Hematopoietic multipotent progenitor cell treated with erythropoietin and hydrocortisone succinate and interleukin-3 and kit ligand, for 17 days (in vitro differentiated cells): ENCODE results near the gene INPP5A.
"Not testable (repeated sequence)": the region's sequence is repeated elsewhere in the genome, so short reads cannot be mapped to it uniquely, and the experiment has no call there.

Source experiments
- DNase-seq: peaks from one replicate; pipeline ENCODE4 v3.0.0-alpha.2; 2015; ENCODE audit warnings: low spot score

Gene INPP5A

DNA sequence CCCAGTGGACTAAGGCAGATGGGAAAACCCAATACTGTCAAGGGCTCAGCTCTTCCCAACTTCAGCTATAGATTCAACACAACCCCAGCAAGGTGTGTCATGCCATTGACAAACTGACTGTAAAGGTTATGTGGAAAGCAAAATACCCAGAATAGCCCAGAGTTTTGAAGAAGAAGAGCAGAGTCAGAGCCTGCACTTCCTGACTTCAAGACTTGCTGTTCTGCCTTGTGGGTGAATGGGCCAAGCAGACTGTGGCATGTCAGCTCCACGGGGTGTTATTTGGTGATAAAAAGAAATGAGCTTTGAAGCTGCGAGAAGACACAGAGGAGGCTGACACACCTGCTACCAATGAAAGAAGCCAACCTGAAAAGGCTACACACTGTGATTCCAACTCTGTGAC is 158.6 kb downstream of the INPP5A start:
- DNase-seq, result no peak

- DNase-seq, result no peak
These were observed 159.4 kb downstream of the INPP5A start for GRCh38 chr10:132696728-132697577.

DNA sequence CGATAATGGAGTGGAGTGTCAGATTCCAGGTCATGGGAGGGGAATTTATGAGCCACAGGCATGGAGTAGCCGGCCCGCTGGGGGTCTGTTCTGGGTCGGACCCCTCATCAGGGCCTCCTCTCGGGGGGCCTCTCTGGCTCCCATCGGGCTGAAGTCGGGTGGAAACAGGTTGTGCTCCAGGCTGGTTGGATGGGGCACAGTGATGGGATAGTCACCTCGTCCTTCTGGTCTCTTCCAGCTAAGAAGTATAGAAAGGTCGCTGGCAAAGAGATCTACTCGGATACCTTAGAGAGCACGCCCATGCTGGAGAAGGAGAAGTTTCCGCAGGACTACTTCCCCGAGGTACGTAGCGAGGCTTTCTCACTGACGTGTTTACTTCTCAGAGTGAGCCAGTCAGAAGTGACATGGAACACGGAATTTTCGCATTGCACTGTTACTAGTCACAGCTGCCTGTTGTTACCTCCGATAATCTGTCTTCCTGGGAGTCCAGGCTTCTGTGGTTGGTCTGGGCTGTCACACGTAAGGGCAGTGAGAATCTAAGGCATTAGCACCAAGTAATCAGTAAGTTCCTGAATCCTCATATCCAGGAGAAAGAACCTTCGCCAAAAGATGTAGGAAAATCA is 160.1 kb downstream of the INPP5A start:
- no peak for DNase-seq

- DNase-seq, result no peak
These were observed 160.7 kb downstream of the INPP5A start for GRCh38 chr10:132698211-132698751.

GRCh38 chr10:132698761-132699391 is 161.3 kb downstream of the INPP5A start:
- no peak for DNase-seq

DNA sequence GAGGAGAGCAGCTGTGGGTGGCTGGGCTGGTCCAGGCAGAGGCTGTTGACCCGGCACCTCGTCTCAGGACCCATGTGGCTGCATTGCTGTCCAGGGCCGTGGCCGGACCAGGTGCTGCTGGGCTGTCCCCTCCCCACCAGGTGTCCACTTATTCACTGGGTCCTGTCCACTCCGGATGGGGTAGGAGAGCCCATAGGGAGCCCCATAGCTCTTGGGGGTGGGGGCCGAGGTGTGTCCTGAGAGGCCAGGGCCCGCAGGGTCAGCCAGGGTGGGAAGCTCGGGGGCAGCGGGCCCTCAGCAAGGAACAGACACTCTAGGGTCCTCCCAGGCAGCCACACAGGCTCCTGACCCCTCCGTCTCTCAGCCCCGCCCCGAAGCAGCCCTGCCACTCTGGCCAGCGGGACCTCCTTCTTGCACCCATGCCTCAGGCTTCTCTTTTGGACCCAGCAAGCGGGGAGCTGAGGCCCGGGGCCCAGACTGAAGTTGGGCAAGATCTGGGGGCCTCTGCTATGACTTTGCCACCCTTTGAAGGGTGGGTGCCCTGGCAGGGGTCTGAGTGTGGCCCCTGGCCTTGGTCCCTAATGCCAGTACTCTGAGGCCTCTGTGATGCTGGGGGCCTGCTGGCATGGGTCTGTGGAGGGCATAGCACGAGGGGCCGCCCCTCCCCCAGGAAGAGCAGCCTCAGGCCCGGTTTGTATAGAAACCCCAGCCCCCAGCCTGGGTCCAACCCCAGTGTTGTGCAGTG is 162.0 kb downstream of the INPP5A start:
- no peak for DNase-seq

DNA sequence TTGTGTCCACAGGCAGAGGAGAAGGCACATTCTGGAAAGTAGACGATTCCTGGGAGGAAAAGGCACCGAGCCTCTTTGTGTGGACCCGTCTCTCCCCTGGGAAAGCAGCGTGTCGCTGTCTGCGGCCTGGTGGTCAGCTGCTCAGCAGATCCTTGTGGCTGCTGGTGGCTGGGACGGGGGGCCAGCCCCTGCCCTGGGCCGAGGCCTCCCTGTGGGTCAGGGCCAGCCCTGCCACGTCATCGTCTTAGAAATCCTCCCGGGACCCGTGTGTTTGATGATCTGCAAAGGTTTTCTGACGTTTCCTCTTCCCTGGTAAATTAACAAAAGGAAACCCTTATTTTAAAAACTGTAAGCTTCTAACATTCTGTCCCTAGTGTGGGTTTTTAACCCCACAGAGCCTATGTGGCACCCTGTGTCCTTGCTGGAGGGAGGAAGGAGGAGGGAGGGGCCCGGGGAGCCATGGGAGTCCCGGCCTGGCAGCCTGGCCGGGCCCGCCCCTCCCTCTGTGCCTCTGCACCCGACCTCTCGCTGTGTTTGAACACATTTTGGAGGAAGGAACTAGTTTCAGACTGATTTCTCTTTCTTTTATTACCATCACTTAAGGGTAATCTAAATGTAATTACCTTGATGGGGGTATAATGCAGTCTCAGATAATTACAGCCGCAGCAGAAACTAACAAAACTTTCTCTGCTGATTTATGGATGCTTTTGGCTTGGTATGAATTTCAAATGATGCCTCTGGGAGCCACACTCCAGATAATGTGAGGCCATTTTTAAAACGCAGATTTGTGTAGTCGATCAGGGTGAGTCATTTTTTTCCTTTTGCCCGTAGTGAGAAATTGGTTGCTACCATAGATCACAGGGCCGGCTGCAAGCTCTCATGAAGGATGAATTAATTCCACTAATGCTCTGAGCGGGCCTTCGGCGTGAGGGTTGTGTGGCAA is 162.8 kb downstream of the INPP5A start:
- no peak for DNase-seq

DNA sequence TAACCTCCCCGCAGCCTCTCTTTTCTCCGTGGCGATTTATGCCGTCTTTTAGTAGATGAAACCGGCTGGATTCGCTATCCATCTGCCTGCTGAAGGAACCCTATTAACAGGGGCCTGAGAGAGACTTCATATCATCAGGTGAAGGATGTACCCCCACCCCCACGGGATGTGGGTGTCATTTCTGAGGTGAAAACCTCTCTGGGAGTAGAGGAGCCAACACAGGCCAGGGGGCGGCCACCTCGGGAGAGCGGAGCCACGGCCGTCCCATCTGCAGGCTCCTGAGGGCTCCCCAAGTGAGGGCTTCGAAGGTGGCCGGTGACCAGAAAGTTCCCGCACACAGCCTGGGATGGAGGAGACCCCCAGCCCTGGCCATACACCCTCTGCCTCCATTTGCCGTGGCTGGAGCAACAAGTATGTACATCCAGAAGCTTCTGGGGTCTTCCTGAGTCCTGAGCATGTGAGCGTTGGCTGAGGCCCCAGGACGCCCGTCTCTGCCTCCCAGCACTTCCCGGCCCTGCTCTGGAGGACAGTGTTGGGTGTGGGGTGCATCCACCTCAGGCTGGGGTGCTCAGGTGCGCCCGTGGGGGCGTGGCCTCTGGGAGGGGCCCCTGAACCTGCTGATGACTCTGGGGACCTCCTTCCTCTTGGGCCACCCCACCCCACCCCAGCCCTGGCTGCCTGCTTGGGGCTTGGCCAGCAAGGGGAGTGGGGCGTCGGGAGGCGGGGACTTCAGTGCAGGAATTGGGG is 163.7 kb downstream of the INPP5A start:
- no peak for DNase-seq

DNA sequence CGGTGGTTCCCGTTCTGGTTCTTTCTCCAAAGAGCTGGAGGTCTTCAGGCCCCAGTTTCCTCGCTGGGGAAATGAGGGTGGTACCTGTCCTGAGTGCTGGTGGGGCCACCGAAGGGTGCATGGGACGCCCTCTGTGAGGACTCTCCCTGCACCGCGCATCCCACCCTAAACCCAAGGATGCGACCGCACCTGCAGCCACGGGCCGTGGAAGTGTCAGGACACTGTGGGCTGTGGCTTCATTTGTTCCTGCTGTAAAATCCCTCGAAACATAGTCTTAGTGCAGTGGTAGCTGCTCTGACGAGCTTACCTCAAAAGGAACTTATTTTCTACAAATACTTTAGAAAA is 164.2 kb downstream of the INPP5A start:
- DNase-seq, result no peak

- no peak for DNase-seq
These were observed 165.2 kb downstream of the INPP5A start for GRCh38 chr10:132702601-132703418.

DNA sequence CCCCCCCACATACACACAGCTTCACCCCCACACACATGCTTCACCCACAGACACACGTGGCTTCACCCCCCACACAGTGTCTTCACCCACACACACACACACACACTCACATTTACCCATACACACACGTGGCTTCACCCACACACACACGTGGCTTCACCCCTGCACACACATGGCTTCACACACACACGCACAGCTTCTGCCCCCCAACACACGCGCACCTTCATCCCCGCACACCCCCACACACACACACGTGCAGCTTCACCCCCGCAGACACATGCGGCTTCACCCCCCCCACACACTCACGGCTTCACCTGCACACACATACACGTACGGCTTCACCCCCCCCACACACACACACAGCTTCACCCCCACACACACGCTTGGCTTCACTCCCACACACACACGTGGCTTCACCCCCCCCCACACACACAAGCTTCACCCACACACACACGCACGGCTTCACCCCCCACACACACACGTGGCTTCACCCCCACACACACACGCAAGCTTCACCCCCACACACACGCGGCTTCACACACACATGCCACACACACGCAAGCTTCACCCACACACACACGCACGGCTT is 165.9 kb downstream of the INPP5A start:
- no peak for DNase-seq

DNA sequence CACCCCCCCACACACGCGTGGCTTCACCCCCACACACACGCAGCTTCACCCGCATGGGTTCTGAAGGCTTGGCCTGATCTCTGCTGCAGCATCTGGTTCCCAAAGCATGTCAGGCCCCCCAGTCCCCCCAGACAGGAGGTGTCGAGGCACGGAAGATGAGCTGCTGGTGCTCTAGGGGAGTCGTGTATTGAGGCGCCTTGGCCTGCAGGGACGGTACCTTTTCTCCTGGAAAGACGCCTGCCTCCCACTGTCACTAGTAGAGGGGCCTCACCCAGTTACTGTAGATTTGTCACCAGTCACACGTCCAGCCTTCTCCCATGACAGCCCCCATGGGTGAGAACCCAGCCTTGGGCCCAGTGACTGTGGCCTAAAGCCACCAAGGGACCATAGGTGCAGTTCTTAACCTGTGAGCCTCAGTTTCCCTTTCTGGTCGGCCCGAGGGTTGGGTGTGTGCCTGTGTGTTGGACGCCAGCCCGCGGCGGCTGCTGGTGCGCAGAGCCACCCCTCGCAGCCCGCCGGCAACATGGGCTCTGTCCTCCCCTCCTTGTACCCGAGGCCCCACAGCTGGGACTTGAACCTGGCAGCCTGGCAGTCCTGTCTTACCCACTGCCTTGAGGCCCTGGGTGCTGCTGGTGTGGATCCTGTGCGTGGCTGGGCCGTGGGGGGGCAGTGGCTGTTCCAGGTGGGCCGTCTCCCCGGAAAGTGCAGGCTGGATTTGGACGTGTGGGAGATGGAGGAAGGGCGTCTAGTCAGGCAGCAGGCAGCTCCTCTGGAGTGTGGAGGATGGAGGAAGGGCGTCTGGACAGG is 166.6 kb downstream of the INPP5A start:
- no peak for DNase-seq

DNA sequence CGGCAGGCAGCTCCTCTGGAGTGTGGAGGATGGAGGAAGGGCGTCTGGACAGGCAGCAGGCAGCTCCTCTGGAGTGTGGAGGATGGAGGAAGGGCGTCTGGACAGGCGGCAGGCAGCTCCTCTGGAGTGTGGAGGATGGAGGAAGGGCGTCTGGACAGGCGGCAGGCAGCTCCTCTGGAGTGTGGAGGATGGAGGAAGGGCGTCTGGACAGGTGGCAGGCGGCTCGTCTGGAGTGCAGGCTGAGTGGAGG is 167.2 kb downstream of the INPP5A start:
- not testable (repeated sequence) for DNase-seq

GRCh38 chr10:132705173-132705572 is 167.6 kb downstream of the INPP5A start:
- DNase-seq, result no peak

DNA sequence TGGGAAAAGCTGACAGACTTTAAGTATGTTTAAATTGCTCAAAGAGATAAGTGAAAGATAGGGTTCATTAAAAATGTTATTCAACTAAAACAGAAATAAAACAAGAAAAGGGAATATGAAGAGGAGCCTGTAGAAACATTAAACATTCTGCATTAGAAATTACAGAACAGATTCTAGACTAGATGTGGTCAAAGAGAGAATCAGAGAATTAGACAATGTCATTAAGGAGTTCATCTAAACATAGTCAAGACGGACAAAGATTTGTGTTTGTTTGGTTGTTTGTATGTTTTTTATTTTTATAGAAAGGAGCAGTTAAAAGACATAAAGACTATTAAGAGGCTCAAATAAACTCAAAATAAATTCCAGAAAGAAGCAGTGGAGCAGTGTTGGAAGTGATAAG is 168.4 kb downstream of the INPP5A start:
- DNase-seq, result no peak

DNA sequence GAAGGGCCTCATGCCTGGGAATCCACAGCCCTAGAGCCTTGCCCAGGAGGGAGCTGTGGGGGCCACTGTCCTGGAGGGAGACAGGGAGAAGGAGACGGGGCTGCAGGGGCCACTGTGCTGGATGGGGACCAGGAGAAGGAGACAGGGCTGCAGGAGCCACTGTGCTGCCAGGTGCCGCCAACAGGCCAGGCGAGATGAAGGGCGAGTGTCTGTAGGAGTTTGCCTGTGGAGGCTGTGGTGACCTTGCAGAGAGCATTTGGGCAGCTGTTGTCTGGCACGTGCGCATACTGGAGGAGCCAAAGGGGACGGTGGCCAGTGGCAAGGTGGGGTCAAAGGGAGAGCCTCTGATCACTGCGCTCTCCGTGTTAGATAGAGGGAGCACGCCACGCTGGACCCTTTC is 169.1 kb downstream of the INPP5A start:
- no peak for DNase-seq

DNA sequence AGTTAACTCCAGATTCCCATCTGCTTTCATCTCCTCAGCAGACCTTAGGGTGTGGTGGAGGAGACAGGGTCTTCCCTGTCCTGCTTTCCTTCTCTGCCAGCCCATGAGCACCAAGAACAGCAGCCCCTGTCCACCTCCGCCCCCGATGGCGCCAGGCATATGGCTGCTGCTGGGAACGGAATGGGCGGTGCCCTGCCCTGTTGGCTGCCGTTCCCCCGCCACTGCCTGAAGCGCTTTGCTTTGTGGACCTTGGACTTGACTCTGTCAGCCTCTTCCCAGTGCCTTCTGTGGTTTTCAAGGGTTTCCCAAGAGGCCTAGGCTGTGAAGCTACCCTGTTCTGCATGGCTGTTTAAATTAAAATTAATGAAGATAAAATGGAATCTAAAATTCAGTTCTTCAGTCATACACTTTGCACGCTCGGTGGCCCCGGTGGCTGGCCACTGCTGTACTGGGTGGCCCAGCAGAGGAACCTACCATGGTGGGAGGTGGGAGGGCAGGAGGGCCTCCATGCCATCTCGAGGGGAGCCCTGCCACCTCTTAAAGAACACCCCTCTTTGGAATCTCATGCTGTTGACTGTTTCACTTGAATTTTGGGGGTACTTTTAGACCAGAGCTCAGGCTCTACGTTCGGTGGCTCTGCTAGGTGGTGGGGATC is 169.7 kb downstream of the INPP5A start:
- no peak for DNase-seq

- no peak for DNase-seq
These were observed 170.2 kb downstream of the INPP5A start for GRCh38 chr10:132707776-132708171.
